Fibroblast of villous mesenchyme (primary cell): ENCODE data around the gene FGF8. TPM values are rescaled to one million over a fixed set of nuclear protein-coding genes. Genes with fewer than 3 reads are reported as not detected.
"Not testable (repeated sequence)": the region's sequence is repeated elsewhere in the genome, so short reads cannot be mapped to it uniquely, and the experiment has no call there.

Source experiments
- DNase-seq: peaks from one replicate; pipeline ENCODE4 v3.0.0-alpha.2; 2010; ENCODE audit warnings: low read depth
- H3K4me3 ChIP-seq: 2 replicates; pipeline ENCODE4 v1.5.1; 2011; ENCODE audit warnings: low read depth, mild to moderate bottlenecking, low read length
- CTCF ChIP-seq: IDR thresholded peaks from 2 replicates; pipeline ENCODE4 v1.5.1; 2012; ENCODE audit warnings: low read depth, mild to moderate bottlenecking, low read length; ENCODE audit not compliant: insufficient read depth
- total RNA-seq: library from RNA; depleted of rRNA; stranded (reverse); fragments of >200 nt; gene quantifications from 2 replicates; pipeline ENCODE4 v1.2.3, GENCODE V29; 2012

The FGF8 gene
- total RNA-seq, 1 donor = not detected

- DNase-seq = no peak
- TF ChIP-seq CTCF = no peak
- H3K4me3 ChIP-seq = no peak overlapping the region
Measured at GRCh38 chr10:101797403-101798059, 21.6 kb upstream of the FGF8 start.

- H3K4me3 ChIP-seq = no peak overlapping the region
- TF ChIP-seq CTCF = no peak
- DNase-seq = no peak
Measured at GRCh38 chr10:101793526-101793925, 17.6 kb upstream of the FGF8 start.

- no peak overlapping the region for H3K4me3 ChIP-seq
- no peak for TF ChIP-seq CTCF
Measured at GRCh38 chr10:101789686-101790085, 13.8 kb upstream of the FGF8 start.

GRCh38 chr10:101789231-101789630, 13.3 kb upstream of the FGF8 start:
- not testable (repeated sequence) for DNase-seq, H3K4me3 ChIP-seq

More at GRCh38 chr10:101789686-101790085, 13.8 kb upstream of the FGF8 start:
- no peak for DNase-seq

- no peak overlapping the region for H3K4me3 ChIP-seq
- TF ChIP-seq CTCF = no peak
- no peak for DNase-seq
Measured at GRCh38 chr10:101785801-101786200, 9.9 kb upstream of the FGF8 start.

GRCh38 chr10:101784558-101784957, 8.6 kb upstream of the FGF8 start:
- H3K4me3 ChIP-seq = no peak overlapping the region
- TF ChIP-seq CTCF = no peak
- no peak for DNase-seq

GRCh38 chr10:101783736-101784118, 7.8 kb upstream of the FGF8 start:
- peak; percentile 21 for DNase-seq

More at GRCh38 chr10:101783736-101784118, 7.8 kb upstream of the FGF8 start:
- no peak for TF ChIP-seq CTCF
- H3K4me3 ChIP-seq = peak overlapping the region; percentile 88
